GM20000 (cell line): ENCODE data around the gene KLHL33.

Experiments
- DNase-seq: peaks from one replicate; pipeline ENCODE4 v3.0.0; 2012; ENCODE audit warnings: low spot score
- CTCF ChIP-seq: IDR thresholded peaks from 2 replicates; pipeline ENCODE4 v1.5.1; 2012; ENCODE audit warnings: mild to moderate bottlenecking, control low read depth; ENCODE audit errors: extremely low read depth, missing control alignments

Gene KLHL33

GRCh38 chr14:20435582-20436362 lies at the start of gene KLHL33:
KLHL33 (minus strand) TSS chr14:20436166; CDS start chr14:20435811, 355 bp downstream.
- TF ChIP-seq CTCF = no peak
- no peak for DNase-seq

- no peak for DNase-seq
- TF ChIP-seq CTCF = no peak
Observed at GRCh38 chr14:20482382-20482781, 46.4 kb upstream of the KLHL33 start.

GRCh38 chr14:20478894-20479293 lies 42.9 kb upstream of the KLHL33 start:
- DNase-seq = no peak

GRCh38 chr14:20477211-20477876 lies 41.4 kb upstream of the KLHL33 start:
- DNase-seq = no peak
- TF ChIP-seq CTCF = no peak

More at GRCh38 chr14:20478894-20479293, 42.9 kb upstream of the KLHL33 start:
- TF ChIP-seq CTCF = no peak

- TF ChIP-seq CTCF = no peak
- DNase-seq = no peak
Observed at GRCh38 chr14:20476776-20477175, 40.8 kb upstream of the KLHL33 start.

- no peak for TF ChIP-seq CTCF
- DNase-seq = no peak
Observed at GRCh38 chr14:20472536-20473169, 36.7 kb upstream of the KLHL33 start.

- TF ChIP-seq CTCF = no peak
- no peak for DNase-seq
Observed at GRCh38 chr14:20470603-20470901, 34.6 kb upstream of the KLHL33 start.
